WTC11 (cell line): Measurements from ENCODE around the gene PI4K2B. TPM values are rescaled to one million over a fixed set of nuclear protein-coding genes. Genes with fewer than 3 reads are reported as not detected.
"Not testable (repeated sequence)": the region's sequence is repeated elsewhere in the genome, so short reads cannot be mapped to it uniquely, and the experiment has no call there.

Source experiments
- ATAC-seq: fragments of 200-7000 bp; cut with Tn5 transposase; 2 replicates; pipeline ENCODE4 v1.10.0; 2021; ENCODE audit warnings: mild to moderate bottlenecking, moderate library complexity
- CTCF ChIA-PET: fragments of 300-600 bp; sonication (Branson Sonifier 250); formaldehyde crosslinking; loops from one replicate; lab custom pipeline; 2021; ENCODE audit warnings: antibody characterized with exemption; lab: Charles Lee
- POLR2A ChIA-PET: fragments of 350-600 bp; sonication (Branson Sonifier 250); formaldehyde crosslinking; loops from one replicate; lab custom pipeline; 2021; ENCODE audit warnings: antibody characterized with exemption; lab: Charles Lee
- DNase-seq: peaks from one replicate; pipeline ENCODE4 v3.0.0; 2021; ENCODE audit warnings: low spot score
- H3K27ac Mint-ChIP-seq: 2 replicates; pipeline ENCODE4 v1.8.0; 2021; ENCODE audit warnings: mixed read lengths
- H3K27me3 Mint-ChIP-seq: 2 replicates; pipeline ENCODE4 v1.8.0; 2021; ENCODE audit warnings: low read depth, mild to moderate bottlenecking, moderate library complexity, mixed read lengths
- H3K36me3 Mint-ChIP-seq: 2 replicates; pipeline ENCODE4 v1.8.0; 2021; ENCODE audit warnings: mixed read lengths
- H3K4me1 Mint-ChIP-seq: 2 replicates; pipeline ENCODE4 v1.8.0; 2022; ENCODE audit warnings: mixed read lengths
- H3K4me3 Mint-ChIP-seq: 2 replicates; pipeline ENCODE4 v1.8.0; 2021; ENCODE audit warnings: mild to moderate bottlenecking, moderate library complexity, mixed read lengths
- H3K9me3 Mint-ChIP-seq: 2 replicates; pipeline ENCODE4 v1.8.0; 2021; ENCODE audit warnings: mixed read lengths
- AR ChIP-seq: fragments of 250-450 bp; sonication (Bioruptor Pico); IDR thresholded peaks from 2 replicates; pipeline ENCODE4 v1.9.0; 2021; ENCODE audit warnings: mild to moderate bottlenecking
- ATF2 ChIP-seq: sonication (generic); formaldehyde crosslinking; IDR thresholded peaks from 2 replicates; pipeline ENCODE4 v1.8.1; 2022; ENCODE audit warnings: low read depth, missing genetic modification reagents, borderline replicate concordance
- CREM ChIP-seq: sonication (generic); formaldehyde crosslinking; IDR thresholded peaks from 2 replicates; pipeline ENCODE4 v1.8.1; 2022; ENCODE audit warnings: mild to moderate bottlenecking, missing genetic modification reagents, moderate library complexity
- ESRRA ChIP-seq: sonication (generic); formaldehyde crosslinking; IDR thresholded peaks from 2 replicates; pipeline ENCODE4 v1.8.1; 2022; ENCODE audit warnings: mild to moderate bottlenecking, missing genetic modification reagents, borderline replicate concordance
- ETV6 ChIP-seq: sonication (generic); formaldehyde crosslinking; IDR thresholded peaks from 2 replicates; pipeline ENCODE4 v1.8.1; 2022; ENCODE audit warnings: mild to moderate bottlenecking, missing genetic modification reagents
- FOXJ3 ChIP-seq: sonication (generic); formaldehyde crosslinking; IDR thresholded peaks from 2 replicates; pipeline ENCODE4 v1.9.0; 2021; ENCODE audit warnings: missing genetic modification reagents, mild to moderate bottlenecking, borderline replicate concordance
- FOXP4 ChIP-seq: sonication (generic); formaldehyde crosslinking; IDR thresholded peaks from 2 replicates; pipeline ENCODE4 v1.8.0; 2022; ENCODE audit warnings: mild to moderate bottlenecking, missing genetic modification reagents
- JAZF1 ChIP-seq: fragments of 250-450 bp; sonication (Bioruptor Pico); IDR thresholded peaks from 2 replicates; pipeline ENCODE4 v1.9.0; 2021; ENCODE audit warnings: moderate library complexity, mild to moderate bottlenecking, inconsistent platforms
- NFYB ChIP-seq: sonication (generic); formaldehyde crosslinking; conservative IDR thresholded peaks from 2 replicates; pipeline ENCODE4 v1.8.0; 2022; ENCODE audit warnings: low read depth, missing genetic modification reagents
- OVOL2 ChIP-seq: fragments of 250-450 bp; sonication (Bioruptor Pico); IDR thresholded peaks from 2 replicates; pipeline ENCODE4 v1.9.0; 2021; ENCODE audit warnings: mild to moderate bottlenecking, borderline replicate concordance
- RELA ChIP-seq: sonication (generic); formaldehyde crosslinking; IDR thresholded peaks from 2 replicates; pipeline ENCODE4 v1.8.1; 2022; ENCODE audit warnings: missing genetic modification reagents, mild to moderate bottlenecking, borderline replicate concordance
- SMAD4 ChIP-seq: sonication (generic); formaldehyde crosslinking; IDR thresholded peaks from 2 replicates; pipeline ENCODE4 v1.8.0; 2022; ENCODE audit warnings: mild to moderate bottlenecking, missing genetic modification reagents
- USF2 ChIP-seq: sonication (generic); formaldehyde crosslinking; IDR thresholded peaks from 2 replicates; pipeline ENCODE4 v1.8.1; 2023; ENCODE audit warnings: mild to moderate bottlenecking, missing genetic modification reagents, moderate library complexity
- ZBTB21 ChIP-seq: sonication (generic); formaldehyde crosslinking; IDR thresholded peaks from 2 replicates; pipeline ENCODE4 v1.8.1; 2023; ENCODE audit warnings: mild to moderate bottlenecking, missing genetic modification reagents, borderline replicate concordance
- ZBTB43 ChIP-seq: sonication (generic); formaldehyde crosslinking; IDR thresholded peaks from 2 replicates; pipeline ENCODE4 v1.8.1; 2023; ENCODE audit warnings: mild to moderate bottlenecking, missing genetic modification reagents
- ZNF671 ChIP-seq: fragments of 250-450 bp; sonication (Bioruptor Pico); IDR thresholded peaks from 2 replicates; pipeline ENCODE4 v1.8.0; 2021; ENCODE audit warnings: mild to moderate bottlenecking
- total RNA-seq: library from RNA; stranded (reverse); gene quantifications from 3 replicates; pipeline ENCODE4 v1.2.3, GENCODE V29; 2021

The PI4K2B gene
- total RNA-seq, 1 experiment from 2014 or later: 15.1 TPM

- TF ChIP-seq FOXP4 (CRISPR knock-in tag): no peak
- TF ChIP-seq ESRRA (CRISPR knock-in tag): no peak
- TF ChIP-seq JAZF1 (CRISPR knock-in tag): no peak
- TF ChIP-seq CREM (CRISPR knock-in tag): no peak
- TF ChIP-seq OVOL2: no peak
- TF ChIP-seq SMAD4: no peak
- no peak for TF ChIP-seq ZBTB43 (CRISPR knock-in tag)
- TF ChIP-seq ZBTB21 (CRISPR knock-in tag): no peak
- no peak for TF ChIP-seq NFYB (CRISPR knock-in tag)
- TF ChIP-seq AR (CRISPR knock-in tag): no peak
Measured at GRCh38 chr4:25246680-25247611, 13.1 kb downstream of the PI4K2B start (continued).

GRCh38 chr4:25248875-25249274, 15.0 kb downstream of the PI4K2B start:
- DNase-seq, ATAC-seq, H3K27me3 Mint-ChIP-seq, CTCF ChIA-PET, H3K4me3 Mint-ChIP-seq, H3K27ac Mint-ChIP-seq, POLR2A ChIA-PET: not testable (repeated sequence)
- Mint-ChIP-seq H3K4me1 (peaks cover 15% of the 10 kb centered on the region), H3K9me3 (peaks cover 16% of the 10 kb centered on the region), H3K36me3 (peaks cover 18% of the 10 kb centered on the region)

GRCh38 chr4:25249494-25249893, 15.7 kb downstream of the PI4K2B start:
- CTCF ChIA-PET, H3K27me3 Mint-ChIP-seq, H3K27ac Mint-ChIP-seq, H3K4me3 Mint-ChIP-seq, H3K4me1 Mint-ChIP-seq, POLR2A ChIA-PET, DNase-seq, ATAC-seq: not testable (repeated sequence)
- Mint-ChIP-seq H3K36me3 (peaks cover 18% of the 10 kb centered on the region), H3K9me3 (peaks cover 16% of the 10 kb centered on the region)

GRCh38 chr4:25252230-25253070, 18.6 kb downstream of the PI4K2B start:
- Mint-ChIP-seq H3K36me3 (peaks cover 20% of the 10 kb centered on the region), H3K9me3 (peaks cover 5% of the 10 kb centered on the region), H3K4me3 (no peak overlapping the region), H3K4me1 (no peaks in the 10 kb centered on the region), H3K27ac (no peak overlapping the region), H3K27me3 (no peaks in the 10 kb centered on the region)
- no peak for ATAC-seq
- CTCF ChIA-PET: interaction anchor here (1.2 kb wide), 1 partner anchor 60 kb away, joined by 3 read pairs; the partner anchor contains the start of gene ZCCHC4
- DNase-seq: no peak
- POLR2A ChIA-PET: interaction anchor here (0.6 kb wide), 1 partner anchor 10 kb away, joined by 8 read pairs; no protein-coding TSS in a partner anchor
- no peak for TF ChIP-seq USF2 (CRISPR knock-in tag)
- TF ChIP-seq ZNF671 (CRISPR knock-in tag): no peak
- TF ChIP-seq RELA: no peak
- no peak for TF ChIP-seq ATF2 (CRISPR knock-in tag)
- TF ChIP-seq FOXJ3 (CRISPR knock-in tag): no peak
- TF ChIP-seq ETV6 (CRISPR knock-in tag): no peak
